GM12878 (cell line): ENCODE data around the gene NME5. TPM values are rescaled to one million over a fixed set of nuclear protein-coding genes. Genes with fewer than 3 reads are reported as not detected.

Source experiments
- ATAC-seq: fragments of 200-7000 bp; cut with Tn5 transposase; 3 replicates; pipeline ENCODE4 v1.9.1; 2020; ENCODE audit warnings: mild to moderate bottlenecking, moderate library complexity
- BruUV-seq: library from RNA; stranded (reverse); fragments of 400-500 nt; replicated peaks from 2 replicates; lab custom pipeline; 2021; lab: Mats Ljungman, UMichigan
- CTCF ChIA-PET: fragments of 300-600 bp; sonication (Branson Sonifier 250); formaldehyde crosslinking; extraction: SDS; loops from one replicate; lab custom pipeline; 2021; ENCODE audit warnings: inconsistent platforms; lab: Yijun Ruan, JAX
- POLR2A ChIA-PET: fragments of 350-600 bp; formaldehyde crosslinking; extraction: SDS; loops from one replicate; lab custom pipeline; 2021; ENCODE audit warnings: inconsistent platforms; lab: Charles Lee
- RAD21 ChIA-PET: fragments of 300-600 bp; sonication (Branson Sonifier 250); formaldehyde crosslinking; loops from one replicate; lab custom pipeline; 2023; ENCODE audit warnings: antibody characterized with exemption; ENCODE audit not compliant: unreplicated experiment; lab: Charles Lee
- SMC1A ChIA-PET: fragments of 300-600 bp; sonication (Branson Sonifier 250); formaldehyde crosslinking; loops from one replicate; lab custom pipeline; 2023; ENCODE audit not compliant: unreplicated experiment, uncharacterized antibody; lab: Charles Lee
- DNase-seq: peaks from one replicate; pipeline ENCODE4 v3.0.0-alpha.2; 2011; ENCODE audit warnings: low read depth, low spot score
- FAIRE-seq: peaks from 3 replicates; lab custom pipeline; 2011; peaks lifted over from hg19 to GRCh38; lab: Jason Lieb, UNC
- H2AFZ ChIP-seq: 2 replicates; pipeline ENCODE4 v1.6.0; 2011; ENCODE audit warnings: low read depth, low read length, control low read depth; ENCODE audit not compliant: control insufficient read depth
- H3K27ac ChIP-seq: 2 replicates; pipeline ENCODE4 v1.5.1; 2011; ENCODE audit warnings: control low read depth; ENCODE audit not compliant: control insufficient read depth, insufficient read depth
- H3K27me3 ChIP-seq, 2 experiments: replicated peaks in 1 of 2; 2 replicates each; pipeline versions ENCODE4 v1.6.0 to v1.6.1; 2011; ENCODE audit warnings: low read length in 1 of 2; ENCODE audit not compliant: control insufficient read depth in 2 of 2, insufficient read depth in 2 of 2
- H3K36me3 ChIP-seq, 2 experiments: 2 replicates each; pipeline ENCODE4 v1.5.1; 2011; ENCODE audit warnings: low read length in 1 of 2; ENCODE audit not compliant: control insufficient read depth in 2 of 2, insufficient read depth in 2 of 2
- H3K4me1 ChIP-seq: 2 replicates; pipeline ENCODE4 v1.6.1; 2011; ENCODE audit warnings: mild to moderate bottlenecking, low read length, moderate library complexity, mixed read lengths; ENCODE audit not compliant: control insufficient read depth, insufficient read depth
- H3K4me2 ChIP-seq: 2 replicates; pipeline ENCODE4 v1.6.0; 2011; ENCODE audit warnings: control low read depth; ENCODE audit not compliant: control insufficient read depth, insufficient read depth
- H3K4me3 ChIP-seq: fragments of 200-600 bp; sonication (generic); 2 replicates; pipeline ENCODE4 v1.5.1; 2016
- H3K79me2 ChIP-seq: 2 replicates; pipeline ENCODE4 v1.6.0; 2011; ENCODE audit warnings: low read length; ENCODE audit not compliant: control insufficient read depth, insufficient read depth
- H3K9ac ChIP-seq: 2 replicates; pipeline ENCODE4 v1.8.0; 2011; ENCODE audit warnings: low read length, control low read depth, mixed read lengths; ENCODE audit not compliant: control insufficient read depth, insufficient read depth
- H3K9me3 ChIP-seq: replicated peaks from 3 replicates; pipeline ENCODE4 v1.5.1; 2011; ENCODE audit warnings: mild to moderate bottlenecking, low read length; ENCODE audit not compliant: control insufficient read depth, insufficient read depth
- H4K20me1 ChIP-seq: 2 replicates; pipeline ENCODE4 v1.6.0; 2011; ENCODE audit not compliant: control insufficient read depth, insufficient read depth
- EP300 ChIP-seq, 2 experiments: fragments of 150-350 bp in 1 of 2; IDR thresholded peaks; 2 replicates each; pipeline ENCODE4 v1.6.1; 2011 to 2012; ENCODE audit warnings: low read depth in 2 of 2, low read length in 2 of 2, borderline replicate concordance in 1 of 2, improper control_type of control experiment in 1 of 2, inconsistent platforms in 1 of 2; ENCODE audit not compliant: control insufficient read depth in 1 of 2
- FOS ChIP-seq: IDR thresholded peaks from 3 replicates; pipeline ENCODE4 v1.6.1; 2011; ENCODE audit warnings: borderline replicate concordance; ENCODE audit not compliant: insufficient read length; ENCODE audit errors: extremely low read depth
- POLR2AphosphoS2 ChIP-seq: IDR thresholded peaks from 2 replicates; pipeline ENCODE4 v1.6.1; 2011; ENCODE audit warnings: low read depth, mild to moderate bottlenecking, low read length, improper control_type of control experiment, moderate library complexity
- WGBS: methylation state at CpG from one replicate; pipeline ENCODE4 v1.1.6; 2016; ENCODE audit warnings: low lambda C conversion rate; ENCODE audit not compliant: insufficient replicate concordance, insufficient coverage; ENCODE audit errors: missing lambda C conversion rate; 5-methylcytosine and 5-hydroxymethylcytosine counted together
- in situ Hi-C: fragments of 300-500 bp; cut with MboI; formaldehyde crosslinking; loops from 9 replicates; pipeline ENCODE4 v1.14.3; 2018; ENCODE audit warnings: mixed read lengths
- intact Hi-C: fragments of 100-400 bp; cut with micrococcal nuclease; formaldehyde crosslinking; loops from one replicate; pipeline ENCODE4 v1.14.2; 2022; ENCODE audit not compliant: unreplicated experiment
- polyA plus RNA-seq, 11 experiments: library from polyadenylated mRNA; depleted of rRNA in 4 of 11; unstranded in 6 of 11; stranded (reverse) in 5 of 11; fragments of >200 nt; fragmentation: Nextera tagmentation in 4 of 11; fragmentation: Illumina TruSeq in 1 of 11; extraction: Ambion mirVana in 4 of 11; extraction: Trizol in 1 of 11; gene quantifications; 1 replicate in 1 of 11; 2 replicates in 10 of 11; pipeline versions ENCODE4 v1.2.1 to v1.2.3, GENCODE V29; 2011 to 2016; ENCODE audit warnings: inconsistent platforms in 2 of 11, missing spikeins in 2 of 11, low read depth in 1 of 11
- small RNA-seq: library from RNA; depleted of rRNA; stranded (forward); fragments of <200 nt; gene quantifications from one replicate; pipeline ENCODE3, GENCODE V24; 2014
- total RNA-seq, 4 experiments: library from RNA; depleted of rRNA in 3 of 4; stranded (reverse); fragments of >200 nt in 3 of 4; fragmentation: Illumina TruSeq in 1 of 4; extraction: Trizol in 1 of 4; gene quantifications; 2 replicates each; pipeline versions ENCODE4 v1.2.1 to v1.2.3, GENCODE V29; 2013 to 2021

NME5 gene
- total and polyA plus RNA-seq, 10 of the 15 experiments (the other 5 are each of a cell fraction or from before 2014, with no cell fraction given) = 0.22 to 0.52 TPM; not detected in 8

- ChIA-PET SMC1A (interaction anchor here (0.9 to 9.8 kb wide), 11 partner anchors 10 to 289 kb away, joined by 3 to 207 read pairs (median 5); partner anchors contain the start of genes FAM13B and PKD2L2), POLR2A (interaction anchor here (0.8 kb wide), 1 partner anchor 38 kb away, joined by 3 read pairs; no protein-coding TSS in a partner anchor), CTCF (interaction anchor here (0.7 to 10.9 kb wide), 22 partner anchors 10 to 438 kb away, joined by 3 to 398 read pairs (median 6); partner anchors contain the start of genes FAM13B and WNT8A), RAD21 (interaction anchor here (0.6 to 6.3 kb wide), 6 partner anchors 30 to 407 kb away, joined by 3 to 60 read pairs (median 10); partner anchors contain the start of gene FAM13B)
- no TSS peak for BruUV-seq
- H3K79me2 ChIP-seq = no peaks in the 10 kb centered on the region
- TF ChIP-seq POLR2AphosphoS2 (no peak), EP300 (IDR thresholded peaks at IDR 0.05; ENCODE audit: borderline replicate concordance in 1 of 2, control insufficient read depth in 1 of 2, low read depth in 2 of 2, low read length in 2 of 2) (no peak), FOS (no peak)
- H3K9ac ChIP-seq = no peak overlapping the region
- H3K9me3 ChIP-seq = no peaks in the 10 kb centered on the region
- H3K4me3 ChIP-seq = no peak overlapping the region
- FAIRE-seq (no peak), ATAC-seq (no peak), DNase-seq (no peak)
- in situ Hi-C loops (loop anchor here (5.0 to 10.0 kb wide), 2 partner anchors 36 to 433 kb away; partner anchors contain the start of gene FAM13B), intact Hi-C loops (loop anchor here (1.0 to 5.0 kb wide), 3 partner anchors 32 to 441 kb away; no protein-coding TSS in a partner anchor)
- no peak overlapping the region for H3K4me2 ChIP-seq
- no peaks in the 10 kb centered on the region for H4K20me1 ChIP-seq
- no peaks in the 10 kb centered on the region for H3K4me1 ChIP-seq
- 41% methylated on average over 8 of the region's 8 CpGs for WGBS
- H3K36me3 ChIP-seq = no peaks in the 10 kb centered on the region
- no peak overlapping the region for H2AFZ ChIP-seq
- H3K27ac ChIP-seq = no peak overlapping the region
- no peaks in the 10 kb centered on the region for H3K27me3 ChIP-seq
Measured at GRCh38 chr5:138067945-138068344, 71.3 kb downstream of the NME5 start.

Small RNAs within 50 kb of the gene (small RNA-seq; reads per million reads assigned to genes)
- gene RNU6-1148P = not detected
- not detected for gene RNU6-460P
- gene RNU6-888P = not detected

Other genes starting within 250 kb of the NME5 start
Only the 7 nearest of the 10 such genes appear.
- gene FAM13B, start 106.3 kb downstream of the NME5 start, total RNA-seq (2014; rRNA removed) = 18.9 and 22.1 TPM in 2 replicates
- gene FAM13B, start 106.3 kb downstream of the NME5 start, total RNA-seq (2014; rRNA removed; fragmentation: Illumina TruSeq; extraction: Trizol) = 23.7 and 24.7 TPM in 2 replicates
- 25.2 and 30.0 TPM in 2 replicates for gene FAM13B, start 106.3 kb downstream of the NME5 start, total RNA-seq (2021)
- gene FAM13B, start 106.3 kb downstream of the NME5 start, polyA plus RNA-seq (2011; rRNA removed) = 23.1 and 29.4 TPM in 2 replicates
- 26.0 and 32.6 TPM in 2 replicates for gene FAM13B, start 106.3 kb downstream of the NME5 start, polyA plus RNA-seq (2014; fragmentation: Illumina TruSeq; extraction: Trizol)
- 1 to 10 TPM; 3.6 to 8.0 TPM for gene FAM13B, start 106.3 kb downstream of the NME5 start, polyA plus RNA-seq (2014; fragmentation: Nextera tagmentation; extraction: Ambion mirVana)
- gene FAM13B, start 106.3 kb downstream of the NME5 start, polyA plus RNA-seq (2014; rRNA removed) = 15.8 and 18.5 TPM in 2 replicates
- 10 to 100 TPM; 16.6 to 18.2 TPM for gene FAM13B, start 106.3 kb downstream of the NME5 start, polyA plus RNA-seq (2016; fragmentation: Nextera tagmentation; extraction: Ambion mirVana)
- 0.05 TPM in 1 of 2 replicates, not detected in the other for gene WNT8A, start 55.4 kb downstream of the NME5 start, total RNA-seq (2014; rRNA removed)
- not detected in 2 replicates for gene WNT8A, start 55.4 kb downstream of the NME5 start, total RNA-seq (2014; rRNA removed; fragmentation: Illumina TruSeq; extraction: Trizol)
- gene WNT8A, start 55.4 kb downstream of the NME5 start, total RNA-seq (2021) = not detected in 2 replicates
- gene WNT8A, start 55.4 kb downstream of the NME5 start, polyA plus RNA-seq (2011; rRNA removed) = not detected in 2 replicates
- not detected in 2 replicates for gene WNT8A, start 55.4 kb downstream of the NME5 start, polyA plus RNA-seq (2014; fragmentation: Illumina TruSeq; extraction: Trizol)
- not detected for gene WNT8A, start 55.4 kb downstream of the NME5 start, polyA plus RNA-seq (2014; fragmentation: Nextera tagmentation; extraction: Ambion mirVana)
- not detected in 2 replicates for gene WNT8A, start 55.4 kb downstream of the NME5 start, polyA plus RNA-seq (2014; rRNA removed)
- not detected for gene WNT8A, start 55.4 kb downstream of the NME5 start, polyA plus RNA-seq (2016; fragmentation: Nextera tagmentation; extraction: Ambion mirVana)
- gene BRD8, start 39.2 kb upstream of the NME5 start, total RNA-seq (2014; rRNA removed) = 28.1 and 35.5 TPM in 2 replicates
- 28.4 and 30.3 TPM in 2 replicates for gene BRD8, start 39.2 kb upstream of the NME5 start, total RNA-seq (2014; rRNA removed; fragmentation: Illumina TruSeq; extraction: Trizol)
- gene BRD8, start 39.2 kb upstream of the NME5 start, total RNA-seq (2021) = 33.4 and 40.9 TPM in 2 replicates
- 74.6 and 74.7 TPM in 2 replicates for gene BRD8, start 39.2 kb upstream of the NME5 start, polyA plus RNA-seq (2011; rRNA removed)
- 48.1 and 75.0 TPM in 2 replicates for gene BRD8, start 39.2 kb upstream of the NME5 start, polyA plus RNA-seq (2014; fragmentation: Illumina TruSeq; extraction: Trizol)
- 10 to 100 TPM; 35.2 to 52.6 TPM for gene BRD8, start 39.2 kb upstream of the NME5 start, polyA plus RNA-seq (2014; fragmentation: Nextera tagmentation; extraction: Ambion mirVana)
- 32.7 and 37.8 TPM in 2 replicates for gene BRD8, start 39.2 kb upstream of the NME5 start, polyA plus RNA-seq (2014; rRNA removed)
- gene BRD8, start 39.2 kb upstream of the NME5 start, polyA plus RNA-seq (2016; fragmentation: Nextera tagmentation; extraction: Ambion mirVana) = 10 to 100 TPM; 74.0 to 78.5 TPM
- 45.4 and 47.2 TPM in 2 replicates for gene KIF20A, start 39.7 kb upstream of the NME5 start, total RNA-seq (2014; rRNA removed)
- 53.6 and 54.2 TPM in 2 replicates for gene KIF20A, start 39.7 kb upstream of the NME5 start, total RNA-seq (2014; rRNA removed; fragmentation: Illumina TruSeq; extraction: Trizol)
- gene KIF20A, start 39.7 kb upstream of the NME5 start, total RNA-seq (2021) = 42.0 and 45.8 TPM in 2 replicates
- gene KIF20A, start 39.7 kb upstream of the NME5 start, polyA plus RNA-seq (2011; rRNA removed) = 45.2 and 47.0 TPM in 2 replicates
- gene KIF20A, start 39.7 kb upstream of the NME5 start, polyA plus RNA-seq (2014; fragmentation: Illumina TruSeq; extraction: Trizol) = 50.7 and 52.9 TPM in 2 replicates
- 10 to 100 TPM; 20.7 to 27.2 TPM for gene KIF20A, start 39.7 kb upstream of the NME5 start, polyA plus RNA-seq (2014; fragmentation: Nextera tagmentation; extraction: Ambion mirVana)
- gene KIF20A, start 39.7 kb upstream of the NME5 start, polyA plus RNA-seq (2014; rRNA removed) = 34.6 and 34.9 TPM in 2 replicates
- 10 to 100 TPM; 56.2 to 61.9 TPM for gene KIF20A, start 39.7 kb upstream of the NME5 start, polyA plus RNA-seq (2016; fragmentation: Nextera tagmentation; extraction: Ambion mirVana)
- gene CDC23, start 73.9 kb upstream of the NME5 start, total RNA-seq (2014; rRNA removed) = 39.4 and 48.2 TPM in 2 replicates
- 42.9 and 43.3 TPM in 2 replicates for gene CDC23, start 73.9 kb upstream of the NME5 start, total RNA-seq (2014; rRNA removed; fragmentation: Illumina TruSeq; extraction: Trizol)
- gene CDC23, start 73.9 kb upstream of the NME5 start, total RNA-seq (2021) = 40.5 and 42.2 TPM in 2 replicates
- 66.1 and 84.4 TPM in 2 replicates for gene CDC23, start 73.9 kb upstream of the NME5 start, polyA plus RNA-seq (2011; rRNA removed)
- 51.4 and 76.6 TPM in 2 replicates for gene CDC23, start 73.9 kb upstream of the NME5 start, polyA plus RNA-seq (2014; fragmentation: Illumina TruSeq; extraction: Trizol)
- 10 to 100 TPM; 45.7 to 61.7 TPM for gene CDC23, start 73.9 kb upstream of the NME5 start, polyA plus RNA-seq (2014; fragmentation: Nextera tagmentation; extraction: Ambion mirVana)
- 32.2 and 37.1 TPM in 2 replicates for gene CDC23, start 73.9 kb upstream of the NME5 start, polyA plus RNA-seq (2014; rRNA removed)
- 10 to 100 TPM; 59.2 to 59.3 TPM for gene CDC23, start 73.9 kb upstream of the NME5 start, polyA plus RNA-seq (2016; fragmentation: Nextera tagmentation; extraction: Ambion mirVana)
- gene GFRA3, start 135.2 kb upstream of the NME5 start, total RNA-seq (2014; rRNA removed) = not detected in 2 replicates
- gene GFRA3, start 135.2 kb upstream of the NME5 start, total RNA-seq (2014; rRNA removed; fragmentation: Illumina TruSeq; extraction: Trizol) = not detected in 2 replicates
- 0.10 TPM in 1 of 2 replicates, not detected in the other for gene GFRA3, start 135.2 kb upstream of the NME5 start, total RNA-seq (2021)
- not detected in 2 replicates for gene GFRA3, start 135.2 kb upstream of the NME5 start, polyA plus RNA-seq (2011; rRNA removed)
- 0.06 TPM in 1 of 2 replicates, not detected in the other for gene GFRA3, start 135.2 kb upstream of the NME5 start, polyA plus RNA-seq (2014; fragmentation: Illumina TruSeq; extraction: Trizol)
- not detected for gene GFRA3, start 135.2 kb upstream of the NME5 start, polyA plus RNA-seq (2014; fragmentation: Nextera tagmentation; extraction: Ambion mirVana)
- gene GFRA3, start 135.2 kb upstream of the NME5 start, polyA plus RNA-seq (2014; rRNA removed) = 0.24 TPM in 1 of 2 replicates, not detected in the other
- gene GFRA3, start 135.2 kb upstream of the NME5 start, polyA plus RNA-seq (2016; fragmentation: Nextera tagmentation; extraction: Ambion mirVana) = under 1 TPM in 1 of 2 experiments, not detected in 1; 0.08 TPM
- 12.2 and 14.4 TPM in 2 replicates for gene CDC25C, start 192.4 kb upstream of the NME5 start, total RNA-seq (2014; rRNA removed)
- gene CDC25C, start 192.4 kb upstream of the NME5 start, total RNA-seq (2014; rRNA removed; fragmentation: Illumina TruSeq; extraction: Trizol) = 15.1 and 15.4 TPM in 2 replicates
- gene CDC25C, start 192.4 kb upstream of the NME5 start, total RNA-seq (2021) = 9.2 and 10.2 TPM in 2 replicates
- 30.7 and 38.9 TPM in 2 replicates for gene CDC25C, start 192.4 kb upstream of the NME5 start, polyA plus RNA-seq (2011; rRNA removed)
- gene CDC25C, start 192.4 kb upstream of the NME5 start, polyA plus RNA-seq (2014; fragmentation: Illumina TruSeq; extraction: Trizol) = 15.9 and 21.4 TPM in 2 replicates
- 10 to 100 TPM; 14.0 to 14.3 TPM for gene CDC25C, start 192.4 kb upstream of the NME5 start, polyA plus RNA-seq (2014; fragmentation: Nextera tagmentation; extraction: Ambion mirVana)
- 11.4 and 11.6 TPM in 2 replicates for gene CDC25C, start 192.4 kb upstream of the NME5 start, polyA plus RNA-seq (2014; rRNA removed)
- 10 to 100 TPM; 15.5 to 15.9 TPM for gene CDC25C, start 192.4 kb upstream of the NME5 start, polyA plus RNA-seq (2016; fragmentation: Nextera tagmentation; extraction: Ambion mirVana)